Activated CD8-positive, alpha-beta memory T cell treated with anti-CD3 and anti-CD28 coated beads for 36 hours (primary cell): Measurements from ENCODE around the gene TSSK2. TPM values are rescaled to one million over a fixed set of nuclear protein-coding genes. Genes with fewer than 3 reads are reported as not detected.

Source experiments
- CTCF ChIA-PET: fragments of 350-600 bp; sonication (Branson Sonifier 250); formaldehyde crosslinking; loops from one replicate; lab custom pipeline; 2021; ENCODE audit warnings: antibody characterized with exemption; lab: Charles Lee
- POLR2A ChIA-PET: fragments of 350-600 bp; sonication (Branson Sonifier 250); formaldehyde crosslinking; loops from one replicate; lab custom pipeline; 2021; ENCODE audit warnings: antibody characterized with exemption; lab: Charles Lee
- total RNA-seq, 2 experiments: library from RNA; stranded (reverse); gene quantifications; one replicate each; pipeline ENCODE4 v1.2.3, GENCODE V29; 2021

Gene TSSK2
- total RNA-seq, 2 experiments from 2014 or later = not detected

- POLR2A ChIA-PET = no interaction called here
- CTCF ChIA-PET = no interaction called here
These were observed 3.2 kb downstream of the TSSK2 start for GRCh38 chr22:19134176-19134831.

DNA sequence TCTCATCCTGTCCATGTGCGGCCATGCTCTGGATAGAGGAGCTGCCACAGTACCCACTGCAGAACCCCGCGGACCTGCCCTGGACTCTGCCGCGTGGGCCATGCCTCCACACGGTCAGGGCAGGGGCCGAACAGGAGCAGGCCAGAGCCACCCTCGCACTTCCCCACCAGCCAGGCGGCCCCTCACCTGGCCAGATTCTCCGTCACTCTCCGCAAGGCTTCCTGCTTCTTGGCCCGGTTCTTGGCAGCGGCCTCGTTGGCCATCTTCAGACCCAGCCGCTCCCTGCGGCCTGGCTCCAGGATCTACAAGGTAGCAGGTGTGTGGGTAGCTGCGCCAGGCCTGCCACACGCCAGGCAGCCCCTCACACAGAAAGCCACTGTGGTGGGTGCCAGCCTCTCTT is 3.8 kb downstream of the TSSK2 start:
- CTCF ChIA-PET = no interaction called here
- POLR2A ChIA-PET = no interaction called here

- CTCF ChIA-PET = no interaction called here
- POLR2A ChIA-PET = no interaction called here
These were observed 5.8 kb downstream of the TSSK2 start for GRCh38 chr22:19136915-19137314.

GRCh38 chr22:19137384-19138216 is 6.5 kb downstream of the TSSK2 start:
- ChIA-PET POLR2A (no interaction called here), CTCF (no interaction called here)

DNA sequence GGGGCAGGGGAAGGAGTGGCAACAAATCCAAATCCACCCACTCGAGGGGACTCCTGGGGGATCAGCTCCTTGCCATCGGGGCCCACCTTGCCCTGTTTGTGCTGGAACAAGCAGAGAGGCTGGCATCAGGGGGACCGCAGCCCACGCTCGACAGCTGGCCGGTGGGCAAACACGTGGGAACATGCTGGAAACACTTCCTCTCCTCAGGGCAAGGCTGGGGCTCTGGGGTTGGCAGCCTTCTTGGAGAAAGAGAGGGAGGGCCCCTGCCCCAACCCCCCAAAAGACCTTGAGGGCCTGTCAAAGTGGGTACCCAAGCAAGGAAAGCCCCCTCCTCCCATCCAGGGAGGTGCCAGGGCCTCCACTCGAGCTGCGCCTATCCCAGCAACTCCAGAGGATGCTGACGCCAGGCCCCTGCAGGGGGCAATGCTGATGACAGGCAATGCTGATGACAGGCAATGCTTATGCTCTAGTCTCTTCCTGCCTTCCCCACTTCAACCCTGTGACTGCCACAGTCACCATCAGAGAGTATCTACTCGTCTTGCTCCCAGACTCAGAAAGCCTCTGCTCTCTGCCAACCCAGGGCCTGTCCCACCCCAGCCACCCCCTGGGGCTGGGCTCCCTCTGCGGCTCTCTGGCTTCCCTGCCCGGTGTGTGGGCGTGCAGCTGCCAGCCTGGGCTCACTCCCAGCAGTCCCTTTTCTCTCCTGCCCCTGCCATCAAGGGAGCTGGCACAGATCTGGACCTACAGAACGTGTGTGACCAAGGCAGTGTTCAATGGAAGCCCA is 7.3 kb downstream of the TSSK2 start:
- ChIA-PET POLR2A (no interaction called here), CTCF (interaction anchor here (0.5 kb wide), 1 partner anchor 156 kb away, joined by 3 read pairs; no protein-coding TSS in a partner anchor)

GRCh38 chr22:19139001-19139356 is 7.9 kb downstream of the TSSK2 start:
- CTCF ChIA-PET = interaction anchor here (0.5 kb wide), 1 partner anchor 156 kb away, joined by 3 read pairs; no protein-coding TSS in a partner anchor
- POLR2A ChIA-PET = no interaction called here

GRCh38 chr22:19139974-19140373 is 8.9 kb downstream of the TSSK2 start:
- ChIA-PET POLR2A (no interaction called here), CTCF (no interaction called here)

- ChIA-PET POLR2A (no interaction called here), CTCF (interaction anchor here (1.5 kb wide), 1 partner anchor 487 kb away, joined by 4 read pairs; no protein-coding TSS in a partner anchor)
These were observed 11.3 kb downstream of the TSSK2 start for GRCh38 chr22:19142394-19142793.

DNA sequence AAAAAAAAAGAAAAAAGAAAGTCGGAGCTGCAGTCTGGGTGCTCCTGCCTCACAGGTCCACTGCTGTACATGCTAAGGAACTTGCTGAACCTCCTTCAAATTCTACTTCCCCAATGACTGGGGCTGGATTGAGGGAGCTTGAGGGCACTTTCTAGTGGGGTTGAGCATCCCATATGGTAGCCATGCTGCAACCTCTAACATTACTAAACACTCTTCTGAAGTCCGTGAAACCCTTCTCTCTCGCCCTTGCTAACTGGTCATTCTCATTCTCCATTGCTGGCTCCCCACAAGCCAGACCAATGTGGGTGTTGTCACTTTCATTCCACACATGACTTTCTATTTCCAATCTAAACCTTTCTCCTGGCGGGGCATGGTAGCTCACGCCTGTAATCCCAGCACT is 12.1 kb downstream of the TSSK2 start:
- POLR2A ChIA-PET = interaction anchor here (0.6 to 1.1 kb wide), 7 partner anchors 11 to 337 kb away, joined by 3 to 11 read pairs (median 3); partner anchors contain the start of genes CDC45 and DGCR2
- CTCF ChIA-PET = interaction anchor here (0.6 to 1.5 kb wide), 2 partner anchors 9 to 487 kb away, joined by 4 to 5 read pairs; no protein-coding TSS in a partner anchor

DNA sequence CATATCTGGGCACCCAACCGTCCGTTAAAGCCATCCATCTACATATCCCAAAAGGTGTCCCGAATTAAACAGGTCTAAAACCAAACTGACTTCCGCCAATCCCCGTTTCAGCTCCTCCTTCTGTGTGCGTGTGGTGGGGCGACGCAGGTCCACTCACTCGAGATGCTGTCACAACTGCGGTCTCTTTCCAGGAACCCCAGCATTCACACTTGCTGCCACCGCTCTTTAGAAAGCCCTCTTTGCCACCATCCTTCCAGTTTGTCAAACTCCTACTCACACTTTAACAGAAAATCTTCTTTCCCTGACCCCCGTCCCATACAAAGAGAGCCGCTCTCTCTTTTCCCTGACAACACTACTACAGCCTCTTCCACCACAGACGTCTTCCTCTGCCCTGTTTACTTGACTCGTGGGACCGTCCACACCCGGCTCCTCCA is 12.9 kb downstream of the TSSK2 start:
- CTCF ChIA-PET = interaction anchor here (0.8 to 1.9 kb wide), 8 partner anchors 11 to 486 kb away, joined by 3 to 10 read pairs (median 4); partner anchors contain the start of gene SLC25A1
- POLR2A ChIA-PET = interaction anchor here (0.6 to 1.1 kb wide), 10 partner anchors 10 to 336 kb away, joined by 3 to 11 read pairs (median 3); partner anchors contain the start of genes CDC45, DGCR2 and HIRA

GRCh38 chr22:19146215-19146968 is 15.3 kb downstream of the TSSK2 start:
- CTCF ChIA-PET = interaction anchor here (2.0 kb wide), 1 partner anchor 10 kb away, joined by 4 read pairs; no protein-coding TSS in a partner anchor
- POLR2A ChIA-PET = no interaction called here

DNA sequence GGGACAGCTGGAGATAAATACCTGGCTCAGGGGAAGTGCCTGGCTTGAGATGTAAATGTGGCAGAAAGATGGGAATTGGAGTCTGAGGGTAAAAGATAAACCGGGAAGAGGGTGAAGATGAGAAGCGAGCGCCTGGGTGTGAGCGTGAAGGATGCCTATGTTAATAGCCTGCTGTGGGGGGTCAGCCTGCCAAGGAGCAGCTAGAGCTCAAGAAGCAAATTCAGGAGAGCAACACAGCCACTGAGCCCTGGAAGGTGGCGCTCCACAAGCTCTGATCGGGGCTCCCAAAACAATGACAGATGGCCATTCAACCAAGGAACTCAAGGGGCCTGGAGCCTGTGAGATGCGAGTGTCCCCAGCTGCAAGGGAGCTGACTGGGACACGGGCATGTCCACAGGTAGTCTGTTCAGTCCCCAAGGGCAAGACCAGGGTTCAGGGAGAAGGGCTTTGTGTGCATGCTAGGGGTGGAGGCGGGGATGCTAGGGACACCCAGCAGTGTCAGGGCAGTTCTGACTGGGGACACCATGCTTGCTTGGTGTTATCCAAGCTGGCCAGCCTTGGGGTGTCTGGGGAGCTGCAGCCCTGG is 16.2 kb downstream of the TSSK2 start:
- CTCF ChIA-PET = interaction anchor here (0.8 kb wide), 1 partner anchor 11 kb away, joined by 3 read pairs; no protein-coding TSS in a partner anchor
- POLR2A ChIA-PET = no interaction called here

DNA sequence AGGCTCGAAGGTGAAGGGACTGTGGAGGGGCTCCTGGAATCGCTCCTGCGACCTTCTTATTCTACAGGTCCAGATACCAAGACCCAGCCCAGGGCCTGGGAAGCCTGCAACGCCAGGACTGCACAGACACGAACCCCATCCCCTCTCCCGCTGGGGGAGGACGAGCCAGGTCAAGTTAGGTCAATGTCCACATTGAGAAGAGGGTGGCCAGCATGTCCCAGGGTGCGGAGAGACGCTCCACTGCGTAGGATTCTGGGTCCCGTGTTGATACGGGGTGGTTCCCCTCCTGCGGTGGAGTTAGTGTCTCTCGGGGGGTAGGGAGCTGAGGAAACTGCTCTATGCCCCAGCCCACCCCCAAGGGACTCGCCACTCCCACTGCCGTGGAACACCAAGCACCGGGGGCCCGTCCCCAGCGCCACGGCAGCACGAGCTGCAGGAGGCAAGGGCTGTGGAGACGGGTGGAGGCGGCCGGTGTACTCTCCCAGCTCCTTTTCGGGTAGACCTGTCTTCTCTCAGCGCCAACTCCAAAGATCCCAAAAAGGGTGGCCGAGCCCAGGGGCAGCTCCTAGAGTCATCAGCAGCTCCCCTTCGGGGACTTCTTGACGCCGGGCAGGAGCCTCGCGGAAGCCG is 17.4 kb downstream of the TSSK2 start:
- CTCF ChIA-PET = interaction anchor here (0.8 kb wide), 1 partner anchor 10 kb away, joined by 3 read pairs; no protein-coding TSS in a partner anchor
- POLR2A ChIA-PET = no interaction called here

- ChIA-PET CTCF (no interaction called here), POLR2A (no interaction called here)
These were observed 18.2 kb downstream of the TSSK2 start for GRCh38 chr22:19149047-19149883.

DNA sequence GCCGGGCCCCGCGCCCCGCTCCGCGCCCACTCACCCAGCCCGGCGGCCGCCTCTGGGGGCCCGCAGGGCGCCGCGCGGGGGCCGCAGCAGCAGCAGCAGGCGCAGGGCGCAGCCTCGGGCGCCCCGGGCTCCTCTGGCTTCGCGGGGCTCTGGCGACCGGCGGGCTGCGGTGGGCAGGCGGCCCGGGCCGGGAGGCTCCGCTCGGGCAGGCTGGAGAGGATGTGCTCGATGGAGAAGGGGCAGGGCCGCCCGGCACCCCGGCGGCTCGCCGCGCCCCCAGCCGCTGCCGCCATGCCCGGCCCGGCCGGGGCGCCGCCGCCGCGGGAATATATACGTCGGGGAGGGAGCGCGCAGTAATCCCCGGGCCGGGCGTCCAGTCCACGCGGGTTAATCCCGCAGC is 18.9 kb downstream of the TSSK2 start, which contains the start of gene GSC2:
TSS of gene GSC2 (minus strand) at position 302 of the 400 bp plus-strand sequence. CDS start at position 293, 9 bp downstream.
- ChIA-PET POLR2A (no interaction called here), CTCF (no interaction called here)

- ChIA-PET POLR2A (no interaction called here), CTCF (no interaction called here)
These were observed 19.6 kb downstream of the TSSK2 start for GRCh38 chr22:19150482-19151328.
